SK-N-SH (cell line): ENCODE measurements around the gene ZNF441. TPM values are rescaled to one million over a fixed set of nuclear protein-coding genes. Genes with fewer than 3 reads are reported as not detected.

ENCODE experiments used
- CTCF ChIA-PET: fragments of 300-600, 350-600 bp; formaldehyde crosslinking; extraction: SDS; loops from one replicate; lab custom pipeline; 2021; lab: Yijun Ruan, JAX
- POLR2A ChIA-PET: fragments of 350-600 bp; sonication (Branson Sonifier 250); formaldehyde crosslinking; extraction: SDS; loops from one replicate; lab custom pipeline; 2020; ENCODE audit warnings: antibody characterized with exemption, inconsistent platforms; lab: Yijun Ruan, JAX
- DNase-seq: peaks from one replicate; pipeline ENCODE4 v3.0.0; 2012
- H2AFZ ChIP-seq: fragments of 200-600 bp; sonication (generic); 2 replicates; pipeline ENCODE4 v1.8.1; 2016; ENCODE audit warnings: antibody characterized with exemption, mild to moderate bottlenecking, low read depth
- H3F3A ChIP-seq: fragments of 200-600 bp; sonication (generic); replicated peaks from 2 replicates; pipeline ENCODE3; 2016; ENCODE audit warnings: antibody characterized with exemption, mild to moderate bottlenecking; ENCODE audit not compliant: insufficient read depth
- H3K27ac ChIP-seq, 2 experiments: fragments of 200-500 bp in 1 of 2; fragments of 200-600 bp in 1 of 2; sonication (Bioruptor generic) in 1 of 2; sonication (generic), shearing (Covaris generic) in 1 of 2; 2 replicates each; pipeline versions ENCODE4 v1.5.1 to v1.6.1; 2014 to 2016; ENCODE audit warnings: low read depth in 2 of 2, inconsistent platforms in 1 of 2, low read length in 1 of 2, mild to moderate bottlenecking in 1 of 2, mixed read lengths in 1 of 2
- H3K27me3 ChIP-seq: fragments of 200-600 bp; sonication (generic), shearing (Covaris generic); 2 replicates; pipeline ENCODE4 v1.6.1; 2016; ENCODE audit warnings: mixed run types; ENCODE audit not compliant: insufficient read depth
- H3K36me3 ChIP-seq, 2 experiments: fragments of 200-500 bp in 1 of 2; fragments of 200-600 bp in 1 of 2; sonication (Bioruptor generic) in 1 of 2; sonication (generic) in 1 of 2; replicated peaks in 1 of 2; 2 replicates each; pipeline versions ENCODE3 to v1.5.1; 2014 to 2016; ENCODE audit warnings: low read length in 1 of 2, mild to moderate bottlenecking in 1 of 2; ENCODE audit not compliant: insufficient read depth in 2 of 2, control insufficient read depth in 1 of 2
- H3K4me1 ChIP-seq, 2 experiments: fragments of 200-500 bp in 1 of 2; fragments of 200-600 bp in 1 of 2; sonication (Bioruptor generic) in 1 of 2; sonication (generic), shearing (Covaris generic) in 1 of 2; 2 replicates each; pipeline versions ENCODE4 v1.5.1 to v1.6.1; 2014 to 2016; ENCODE audit warnings: low read depth in 1 of 2, low read length in 1 of 2, mixed run types in 1 of 2; ENCODE audit not compliant: insufficient read depth in 2 of 2, control insufficient read depth in 1 of 2
- H3K4me2 ChIP-seq: fragments of 200-600 bp; sonication (generic), shearing (Covaris generic); 2 replicates; pipeline ENCODE4 v1.6.1; 2017; ENCODE audit warnings: mixed run types
- H3K4me3 ChIP-seq, 2 experiments: fragments of 200-500 bp in 1 of 2; fragments of 200-600 bp in 1 of 2; sonication (Bioruptor generic) in 1 of 2; sonication (generic), shearing (Covaris generic) in 1 of 2; 2 replicates each; pipeline versions ENCODE4 v1.5.1 to v1.8.1; 2014 to 2016; ENCODE audit warnings: low read depth in 2 of 2, inconsistent platforms in 1 of 2, low read length in 1 of 2, mild to moderate bottlenecking in 1 of 2, mixed read lengths in 1 of 2, moderate library complexity in 1 of 2
- H3K79me2 ChIP-seq: fragments of 200-600 bp; sonication (generic); 2 replicates; pipeline ENCODE4 v1.8.1; 2017; ENCODE audit warnings: mild to moderate bottlenecking; ENCODE audit not compliant: insufficient read depth
- H3K9ac ChIP-seq: fragments of 200-600 bp; sonication (generic); 2 replicates; pipeline ENCODE4 v1.6.1; 2017; ENCODE audit warnings: mixed run types
- H3K9me2 ChIP-seq: fragments of 200-600 bp; sonication (generic); 2 replicates; pipeline ENCODE4 v1.6.1; 2017; ENCODE audit warnings: mixed run types
- H3K9me3 ChIP-seq: fragments of 200-600 bp; sonication (generic); 2 replicates; pipeline ENCODE4 v1.6.1; 2017; ENCODE audit warnings: mixed run types, mild to moderate bottlenecking, moderate library complexity
- H4K20me1 ChIP-seq: fragments of 200-600 bp; sonication (generic); 2 replicates; pipeline ENCODE4 v1.6.1; 2017; ENCODE audit warnings: mild to moderate bottlenecking, mixed run types; ENCODE audit not compliant: insufficient read depth
- EP300 ChIP-seq, 2 experiments: IDR thresholded peaks; 2 replicates each; pipeline versions ENCODE4 v1.4.0 to v1.6.1; 2012; ENCODE audit warnings: borderline replicate concordance in 1 of 2, low read depth in 1 of 2, low read length in 1 of 2
- FOXM1 ChIP-seq: IDR thresholded peaks from 2 replicates; pipeline ENCODE4 v1.4.0; 2012; ENCODE audit warnings: low read depth, mild to moderate bottlenecking
- GABPA ChIP-seq: IDR thresholded peaks from 2 replicates; pipeline ENCODE4 v1.4.0; 2012; ENCODE audit warnings: low read depth, mild to moderate bottlenecking
- MXI1 ChIP-seq: IDR thresholded peaks from 2 replicates; pipeline ENCODE4 v1.6.1; 2012; ENCODE audit warnings: mild to moderate bottlenecking, low read depth, low read length, improper control_type of control experiment
- NRF1 ChIP-seq: IDR thresholded peaks from 2 replicates; pipeline ENCODE4 v1.6.1; 2012; ENCODE audit warnings: low read depth, mild to moderate bottlenecking, low read length
- RCOR1 ChIP-seq: fragments of 150-350 bp; IDR thresholded peaks from 2 replicates; pipeline ENCODE4 v1.6.1; 2017; ENCODE audit warnings: antibody characterized with exemption, low read length
- SIN3A ChIP-seq: IDR thresholded peaks from 2 replicates; pipeline ENCODE4 v1.6.1; 2012; ENCODE audit warnings: low read depth, mild to moderate bottlenecking, low read length, moderate library complexity, borderline replicate concordance
- SMC3 ChIP-seq: IDR thresholded peaks from 2 replicates; pipeline ENCODE4 v1.6.1; 2012; ENCODE audit warnings: low read depth, low read length, improper control_type of control experiment
- YY1 ChIP-seq: IDR thresholded peaks from 2 replicates; pipeline ENCODE4 v1.4.0; 2012; ENCODE audit warnings: low read depth, mild to moderate bottlenecking
- WGBS: methylation state at CpG from one replicate; pipeline ENCODE4 v1.1.6; 2017; ENCODE audit warnings: low lambda C conversion rate; 5-methylcytosine and 5-hydroxymethylcytosine counted together
- polyA plus RNA-seq, 3 experiments: library from polyadenylated mRNA; depleted of rRNA; stranded (reverse); fragments of >200 nt; gene quantifications; 2 replicates each; pipeline ENCODE4 v1.2.3, GENCODE V29; 2012
- TF ChIP-seq, protein P1 (sequence below): fragments of 200-600 bp; sonication (generic); IDR thresholded peaks from 2 replicates; pipeline ENCODE4 v1.6.1; 2017; ENCODE audit warnings: antibody characterized with exemption, mild to moderate bottlenecking, moderate library complexity
- TF ChIP-seq, protein P2 (sequence below): IDR thresholded peaks from 2 replicates; pipeline ENCODE4 v1.6.1; 2012; ENCODE audit warnings: mild to moderate bottlenecking, low read depth, low read length, moderate library complexity
- TF ChIP-seq, protein P3 (sequence below): fragments of 150-350 bp; IDR thresholded peaks from 2 replicates; pipeline ENCODE4 v1.6.1; 2016; ENCODE audit warnings: mild to moderate bottlenecking, low read depth, low read length
- TF ChIP-seq, protein P4 (sequence below): IDR thresholded peaks from 2 replicates; pipeline ENCODE4 v1.4.0; 2012; ENCODE audit warnings: low read depth, borderline replicate concordance
- TF ChIP-seq, protein P5 (sequence below): IDR thresholded peaks from 2 replicates; pipeline ENCODE4 v1.4.0; 2012; ENCODE audit warnings: low read depth, borderline replicate concordance

ZNF441 gene
- polyA plus RNA-seq, 1 of the 3 experiments (the other 2 are of a cell fraction), result 3.2 TPM

DNA sequence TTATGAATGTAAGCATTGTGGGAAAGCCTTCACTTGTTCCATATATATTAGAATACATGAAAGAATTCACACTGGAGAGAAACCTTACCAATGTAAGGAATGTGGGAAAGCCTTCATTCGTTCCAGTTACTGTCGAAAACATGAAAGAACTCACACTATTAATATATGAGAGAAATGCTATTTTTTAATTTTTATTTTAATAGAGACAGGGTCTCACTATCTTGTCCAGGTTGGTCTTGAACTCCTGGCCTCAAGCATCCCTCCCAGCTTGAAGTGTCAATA lies 40.2 kb downstream of the ZNF441 start:
- H3K4me3 ChIP-seq, result no peak overlapping the region
- H3F3A ChIP-seq, result peaks cover 3% of the 10 kb centered on the region
- no peaks in the 10 kb centered on the region for H3K79me2 ChIP-seq

More for the DNA sequence above, 40.2 kb downstream of the ZNF441 start:
- Histone ChIP-seq H3K36me3 (peaks cover 2 to 26% of the 10 kb centered on the region in 2 experiments), H3K27ac (no peak overlapping the region), H4K20me1 (no peaks in the 10 kb centered on the region), H3K9me3 (peaks cover 28% of the 10 kb centered on the region; the same call in 1 of the 2 replicates), H3K9ac (no peak overlapping the region), H3K9me2 (no peaks in the 10 kb centered on the region), H2AFZ (no peak overlapping the region), H3K4me2 (no peak overlapping the region), H3K27me3 (no peaks in the 10 kb centered on the region), H3K4me1 (no peaks in the 10 kb centered on the region)
- ChIA-PET POLR2A (no interaction called here), CTCF (interaction anchor here (0.6 to 2.1 kb wide), 3 partner anchors 9 to 107 kb away, joined by 3 to 19 read pairs (median 3); partner anchors contain the start of gene ZNF491)
- TF ChIP-seq, protein P1, sequence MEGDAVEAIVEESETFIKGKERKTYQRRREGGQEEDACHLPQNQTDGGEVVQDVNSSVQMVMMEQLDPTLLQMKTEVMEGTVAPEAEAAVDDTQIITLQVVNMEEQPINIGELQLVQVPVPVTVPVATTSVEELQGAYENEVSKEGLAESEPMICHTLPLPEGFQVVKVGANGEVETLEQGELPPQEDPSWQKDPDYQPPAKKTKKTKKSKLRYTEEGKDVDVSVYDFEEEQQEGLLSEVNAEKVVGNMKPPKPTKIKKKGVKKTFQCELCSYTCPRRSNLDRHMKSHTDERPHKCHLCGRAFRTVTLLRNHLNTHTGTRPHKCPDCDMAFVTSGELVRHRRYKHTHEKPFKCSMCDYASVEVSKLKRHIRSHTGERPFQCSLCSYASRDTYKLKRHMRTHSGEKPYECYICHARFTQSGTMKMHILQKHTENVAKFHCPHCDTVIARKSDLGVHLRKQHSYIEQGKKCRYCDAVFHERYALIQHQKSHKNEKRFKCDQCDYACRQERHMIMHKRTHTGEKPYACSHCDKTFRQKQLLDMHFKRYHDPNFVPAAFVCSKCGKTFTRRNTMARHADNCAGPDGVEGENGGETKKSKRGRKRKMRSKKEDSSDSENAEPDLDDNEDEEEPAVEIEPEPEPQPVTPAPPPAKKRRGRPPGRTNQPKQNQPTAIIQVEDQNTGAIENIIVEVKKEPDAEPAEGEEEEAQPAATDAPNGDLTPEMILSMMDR, result no peak
- TF ChIP-seq EP300 (IDR thresholded peaks at IDR 0.05; ENCODE audit: borderline replicate concordance in 1 of 2, low read depth in 1 of 2, low read length in 1 of 2), result no peak
- TF ChIP-seq, protein P2, sequence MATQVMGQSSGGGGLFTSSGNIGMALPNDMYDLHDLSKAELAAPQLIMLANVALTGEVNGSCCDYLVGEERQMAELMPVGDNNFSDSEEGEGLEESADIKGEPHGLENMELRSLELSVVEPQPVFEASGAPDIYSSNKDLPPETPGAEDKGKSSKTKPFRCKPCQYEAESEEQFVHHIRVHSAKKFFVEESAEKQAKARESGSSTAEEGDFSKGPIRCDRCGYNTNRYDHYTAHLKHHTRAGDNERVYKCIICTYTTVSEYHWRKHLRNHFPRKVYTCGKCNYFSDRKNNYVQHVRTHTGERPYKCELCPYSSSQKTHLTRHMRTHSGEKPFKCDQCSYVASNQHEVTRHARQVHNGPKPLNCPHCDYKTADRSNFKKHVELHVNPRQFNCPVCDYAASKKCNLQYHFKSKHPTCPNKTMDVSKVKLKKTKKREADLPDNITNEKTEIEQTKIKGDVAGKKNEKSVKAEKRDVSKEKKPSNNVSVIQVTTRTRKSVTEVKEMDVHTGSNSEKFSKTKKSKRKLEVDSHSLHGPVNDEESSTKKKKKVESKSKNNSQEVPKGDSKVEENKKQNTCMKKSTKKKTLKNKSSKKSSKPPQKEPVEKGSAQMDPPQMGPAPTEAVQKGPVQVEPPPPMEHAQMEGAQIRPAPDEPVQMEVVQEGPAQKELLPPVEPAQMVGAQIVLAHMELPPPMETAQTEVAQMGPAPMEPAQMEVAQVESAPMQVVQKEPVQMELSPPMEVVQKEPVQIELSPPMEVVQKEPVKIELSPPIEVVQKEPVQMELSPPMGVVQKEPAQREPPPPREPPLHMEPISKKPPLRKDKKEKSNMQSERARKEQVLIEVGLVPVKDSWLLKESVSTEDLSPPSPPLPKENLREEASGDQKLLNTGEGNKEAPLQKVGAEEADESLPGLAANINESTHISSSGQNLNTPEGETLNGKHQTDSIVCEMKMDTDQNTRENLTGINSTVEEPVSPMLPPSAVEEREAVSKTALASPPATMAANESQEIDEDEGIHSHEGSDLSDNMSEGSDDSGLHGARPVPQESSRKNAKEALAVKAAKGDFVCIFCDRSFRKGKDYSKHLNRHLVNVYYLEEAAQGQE, result no peak
- TF ChIP-seq, protein P3, sequence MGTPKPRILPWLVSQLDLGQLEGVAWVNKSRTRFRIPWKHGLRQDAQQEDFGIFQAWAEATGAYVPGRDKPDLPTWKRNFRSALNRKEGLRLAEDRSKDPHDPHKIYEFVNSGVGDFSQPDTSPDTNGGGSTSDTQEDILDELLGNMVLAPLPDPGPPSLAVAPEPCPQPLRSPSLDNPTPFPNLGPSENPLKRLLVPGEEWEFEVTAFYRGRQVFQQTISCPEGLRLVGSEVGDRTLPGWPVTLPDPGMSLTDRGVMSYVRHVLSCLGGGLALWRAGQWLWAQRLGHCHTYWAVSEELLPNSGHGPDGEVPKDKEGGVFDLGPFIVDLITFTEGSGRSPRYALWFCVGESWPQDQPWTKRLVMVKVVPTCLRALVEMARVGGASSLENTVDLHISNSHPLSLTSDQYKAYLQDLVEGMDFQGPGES, result no peak
- TF ChIP-seq GABPA, result no peak
- TF ChIP-seq MXI1, result no peak
- no peak for TF ChIP-seq SIN3A
- no peak for TF ChIP-seq FOXM1
- TF ChIP-seq RCOR1, result no peak
- TF ChIP-seq NRF1, result no peak
- TF ChIP-seq, protein P4, sequence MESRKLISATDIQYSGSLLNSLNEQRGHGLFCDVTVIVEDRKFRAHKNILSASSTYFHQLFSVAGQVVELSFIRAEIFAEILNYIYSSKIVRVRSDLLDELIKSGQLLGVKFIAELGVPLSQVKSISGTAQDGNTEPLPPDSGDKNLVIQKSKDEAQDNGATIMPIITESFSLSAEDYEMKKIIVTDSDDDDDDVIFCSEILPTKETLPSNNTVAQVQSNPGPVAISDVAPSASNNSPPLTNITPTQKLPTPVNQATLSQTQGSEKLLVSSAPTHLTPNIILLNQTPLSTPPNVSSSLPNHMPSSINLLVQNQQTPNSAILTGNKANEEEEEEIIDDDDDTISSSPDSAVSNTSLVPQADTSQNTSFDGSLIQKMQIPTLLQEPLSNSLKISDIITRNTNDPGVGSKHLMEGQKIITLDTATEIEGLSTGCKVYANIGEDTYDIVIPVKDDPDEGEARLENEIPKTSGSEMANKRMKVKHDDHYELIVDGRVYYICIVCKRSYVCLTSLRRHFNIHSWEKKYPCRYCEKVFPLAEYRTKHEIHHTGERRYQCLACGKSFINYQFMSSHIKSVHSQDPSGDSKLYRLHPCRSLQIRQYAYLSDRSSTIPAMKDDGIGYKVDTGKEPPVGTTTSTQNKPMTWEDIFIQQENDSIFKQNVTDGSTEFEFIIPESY, result no peak
- TF ChIP-seq, protein P5, sequence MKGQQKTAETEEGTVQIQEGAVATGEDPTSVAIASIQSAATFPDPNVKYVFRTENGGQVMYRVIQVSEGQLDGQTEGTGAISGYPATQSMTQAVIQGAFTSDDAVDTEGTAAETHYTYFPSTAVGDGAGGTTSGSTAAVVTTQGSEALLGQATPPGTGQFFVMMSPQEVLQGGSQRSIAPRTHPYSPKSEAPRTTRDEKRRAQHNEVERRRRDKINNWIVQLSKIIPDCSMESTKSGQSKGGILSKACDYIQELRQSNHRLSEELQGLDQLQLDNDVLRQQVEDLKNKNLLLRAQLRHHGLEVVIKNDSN, result no peak
- no peak for TF ChIP-seq YY1
- no peak for TF ChIP-seq SMC3
- no peak for DNase-seq
- WGBS, result 72% methylated on average over 2 of the region's 2 CpGs
